Fibroblast of pulmonary artery (primary cell): ENCODE data around the gene GFM2.
A peak's percentile ranks its signal among the peaks of the same experiment; 100 is the strongest.
"Not testable (repeated sequence)": the region's sequence is repeated elsewhere in the genome, so short reads cannot be mapped to it uniquely, and the experiment has no call there.

Source experiments
- DNase-seq: peaks from one replicate; pipeline ENCODE4 v3.0.0-alpha.2; 2010; ENCODE audit warnings: low read depth
- H3K4me3 ChIP-seq: replicated peaks from 2 replicates; pipeline ENCODE4 v1.5.1; 2011; ENCODE audit warnings: low read depth, mild to moderate bottlenecking, control low read depth, low read length, moderate library complexity
- TF ChIP-seq, protein P1 (sequence below): IDR thresholded peaks from 2 replicates; pipeline ENCODE4 v1.5.1; 2011; ENCODE audit warnings: mild to moderate bottlenecking, control low read depth, low read length, inconsistent platforms; ENCODE audit errors: missing control alignments

GFM2 gene

DNA sequence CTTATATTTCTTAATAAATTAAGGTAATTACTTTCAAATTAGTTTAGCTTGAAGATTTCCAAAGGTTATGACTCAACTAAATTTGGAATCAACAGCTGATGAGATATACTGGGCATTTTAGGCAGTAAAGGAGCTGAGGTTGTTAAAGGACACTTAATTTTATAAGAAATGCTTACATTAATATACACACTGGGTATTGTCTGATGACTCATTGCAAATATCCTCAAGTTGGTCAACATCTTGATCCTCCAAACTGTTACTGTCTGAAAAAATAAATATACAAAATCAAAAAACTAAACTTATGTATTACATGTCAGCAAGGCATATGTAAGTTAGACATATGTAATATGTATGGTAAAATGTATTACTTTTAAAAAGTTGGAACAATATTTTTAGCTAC, 3.4 kb downstream of the GFM2 start:
- DNase-seq: no peak
- TF ChIP-seq, protein P1, sequence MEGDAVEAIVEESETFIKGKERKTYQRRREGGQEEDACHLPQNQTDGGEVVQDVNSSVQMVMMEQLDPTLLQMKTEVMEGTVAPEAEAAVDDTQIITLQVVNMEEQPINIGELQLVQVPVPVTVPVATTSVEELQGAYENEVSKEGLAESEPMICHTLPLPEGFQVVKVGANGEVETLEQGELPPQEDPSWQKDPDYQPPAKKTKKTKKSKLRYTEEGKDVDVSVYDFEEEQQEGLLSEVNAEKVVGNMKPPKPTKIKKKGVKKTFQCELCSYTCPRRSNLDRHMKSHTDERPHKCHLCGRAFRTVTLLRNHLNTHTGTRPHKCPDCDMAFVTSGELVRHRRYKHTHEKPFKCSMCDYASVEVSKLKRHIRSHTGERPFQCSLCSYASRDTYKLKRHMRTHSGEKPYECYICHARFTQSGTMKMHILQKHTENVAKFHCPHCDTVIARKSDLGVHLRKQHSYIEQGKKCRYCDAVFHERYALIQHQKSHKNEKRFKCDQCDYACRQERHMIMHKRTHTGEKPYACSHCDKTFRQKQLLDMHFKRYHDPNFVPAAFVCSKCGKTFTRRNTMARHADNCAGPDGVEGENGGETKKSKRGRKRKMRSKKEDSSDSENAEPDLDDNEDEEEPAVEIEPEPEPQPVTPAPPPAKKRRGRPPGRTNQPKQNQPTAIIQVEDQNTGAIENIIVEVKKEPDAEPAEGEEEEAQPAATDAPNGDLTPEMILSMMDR: no peak
- no peak overlapping the region for H3K4me3 ChIP-seq

DNA sequence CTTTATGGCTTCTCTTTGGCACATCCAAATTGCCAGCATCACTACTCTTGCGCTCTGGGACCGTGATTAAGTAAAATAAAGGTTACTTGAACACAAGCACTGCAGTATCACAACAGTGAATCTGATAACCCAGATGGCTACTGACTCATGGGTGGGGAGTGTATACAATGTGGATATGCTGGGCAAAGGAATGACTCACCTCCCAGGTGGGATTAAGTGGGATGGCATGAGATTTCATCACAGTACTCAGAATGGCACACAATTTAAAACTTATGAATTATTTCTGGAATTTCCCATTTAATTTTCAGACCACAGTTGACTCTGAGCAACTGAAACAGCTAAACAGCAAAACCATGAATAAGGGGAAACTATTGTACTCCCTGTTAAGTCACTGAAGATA, 4.3 kb downstream of the GFM2 start:
- TF ChIP-seq, protein P1: no peak
- DNase-seq: peak; percentile 51
- no peak overlapping the region for H3K4me3 ChIP-seq

DNA sequence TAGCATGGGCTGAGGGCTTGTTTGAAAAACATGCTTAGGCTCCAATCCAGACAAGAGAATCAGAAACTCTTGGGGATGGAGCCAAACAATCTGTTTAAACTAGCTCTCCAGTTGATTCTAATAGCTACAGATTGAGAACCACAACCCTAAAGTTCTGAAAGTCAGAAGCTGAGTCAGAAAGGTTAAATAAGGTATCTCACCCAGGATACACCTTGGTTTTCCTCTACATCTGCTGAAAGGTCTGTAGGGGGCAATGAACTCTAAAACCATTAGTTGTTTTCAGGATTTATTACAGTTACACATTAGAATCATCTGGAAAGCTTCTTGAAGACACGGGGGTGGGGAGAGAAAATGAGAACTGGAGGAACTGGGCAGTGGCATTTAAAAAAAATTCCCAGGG, 5.7 kb downstream of the GFM2 start:
- no peak overlapping the region for H3K4me3 ChIP-seq
- TF ChIP-seq, protein P1: no peak
- DNase-seq: no peak

DNA sequence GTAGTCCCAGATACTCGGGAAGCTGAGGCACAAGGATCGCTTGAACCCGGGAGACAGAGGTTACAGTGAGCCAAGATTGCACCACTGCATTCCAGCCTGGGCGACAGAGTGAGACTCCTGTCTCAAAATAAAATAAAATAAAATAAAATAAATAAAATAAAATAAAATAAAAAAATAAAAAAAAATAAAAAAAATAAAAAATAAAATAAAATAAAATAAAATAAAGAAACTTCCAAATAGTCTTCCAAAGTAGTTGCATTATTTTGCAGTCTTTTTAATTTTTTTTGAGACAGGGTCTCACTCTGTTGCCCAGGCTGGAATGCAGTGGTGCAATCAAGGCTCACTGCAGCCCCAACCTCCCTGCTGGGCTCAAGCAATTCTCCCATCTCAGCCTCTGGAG, 18.2 kb downstream of the GFM2 start:
- not testable (repeated sequence) for DNase-seq, H3K4me3 ChIP-seq

DNA sequence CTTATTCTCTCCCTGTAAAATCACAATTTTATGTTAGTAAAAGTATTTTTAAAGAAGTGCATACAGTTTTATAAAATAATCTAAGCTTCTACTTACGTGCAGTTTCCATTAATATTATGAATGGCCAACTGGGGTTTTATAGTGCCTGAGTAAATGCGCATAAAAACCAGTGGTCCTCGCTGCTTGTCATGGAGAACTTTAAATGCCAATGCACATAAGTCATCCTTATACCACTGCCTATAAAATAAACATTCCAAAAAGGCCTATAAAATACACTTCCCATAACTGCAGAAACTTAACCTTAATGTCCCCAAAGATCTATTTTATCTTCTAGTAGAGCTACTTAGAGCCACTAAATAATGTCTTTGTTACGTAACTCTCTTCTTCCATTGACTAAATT, 28.5 kb downstream of the GFM2 start:
- no peak overlapping the region for H3K4me3 ChIP-seq
- TF ChIP-seq, protein P1: no peak
- DNase-seq: no peak

DNA sequence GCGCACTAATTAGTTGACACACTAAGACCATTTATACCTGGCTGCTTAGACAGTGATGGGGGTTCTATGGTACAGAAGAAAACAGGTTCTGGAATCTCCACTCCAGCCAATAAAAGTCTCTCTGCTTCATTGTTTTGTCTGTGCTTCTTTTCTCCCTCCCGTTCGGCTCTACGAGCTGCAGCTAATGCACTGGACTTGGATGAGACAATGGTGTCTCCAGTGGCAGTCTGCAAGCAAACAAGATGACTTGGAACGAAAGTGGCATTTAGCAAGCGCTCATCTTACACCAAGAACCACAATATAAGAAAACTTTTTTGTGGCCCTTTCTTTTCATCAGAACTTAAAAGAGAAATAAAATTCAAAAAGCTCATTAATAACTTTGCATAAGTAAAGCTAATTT, 30.2 kb downstream of the GFM2 start:
- TF ChIP-seq, protein P1: no peak
- no peak overlapping the region for H3K4me3 ChIP-seq

DNA sequence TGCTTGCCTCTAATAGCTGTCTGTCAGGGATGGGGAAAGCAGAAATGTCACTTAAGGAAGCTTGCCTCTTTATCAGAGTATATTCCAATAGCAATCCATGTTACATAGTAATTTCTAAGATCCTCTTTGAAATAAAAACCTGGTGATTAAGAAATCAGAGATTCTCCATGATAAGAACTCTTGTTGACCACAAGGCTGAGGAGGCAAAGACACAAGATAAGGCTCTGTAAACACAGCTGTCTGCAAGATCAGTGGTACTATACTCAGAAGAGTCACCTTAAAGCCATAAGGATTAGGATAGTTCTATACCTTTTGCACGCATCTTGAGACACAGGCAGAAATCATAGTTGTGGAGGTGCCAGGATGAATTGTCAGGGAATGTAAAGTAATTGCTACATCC, 41.6 kb downstream of the GFM2 start:
- TF ChIP-seq, protein P1: no peak
- DNase-seq: no peak
- H3K4me3 ChIP-seq: no peak overlapping the region

More for the DNA sequence above, 30.2 kb downstream of the GFM2 start:
- DNase-seq: no peak

DNA sequence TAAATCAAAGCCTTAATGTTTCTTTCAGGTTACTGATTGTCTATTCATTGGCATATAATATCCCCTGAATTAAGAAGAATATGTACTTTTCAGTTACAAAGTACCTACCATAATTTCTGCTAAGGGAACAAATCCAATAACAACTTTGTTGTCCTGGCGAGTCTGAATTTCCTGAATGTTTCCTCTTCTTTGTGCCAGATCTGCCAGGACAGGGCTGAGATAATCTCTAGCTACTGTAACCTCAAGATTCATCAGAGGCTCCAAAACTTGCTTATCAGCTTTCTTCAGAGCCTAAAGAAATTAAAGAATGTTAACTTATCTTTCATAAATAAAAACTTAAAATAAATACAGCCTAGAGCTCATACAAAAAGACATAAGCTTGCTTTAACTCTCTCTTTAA, 44.6 kb downstream of the GFM2 start:
- no peak for DNase-seq
- TF ChIP-seq, protein P1: no peak
- no peak overlapping the region for H3K4me3 ChIP-seq
